GM23338 (cell line): ENCODE measurements around the gene G6PD. TPM values are rescaled to one million over a fixed set of nuclear protein-coding genes. Genes with fewer than 3 reads are reported as not detected.

ENCODE experiments used
- ATAC-seq: fragments of 200-7000 bp; cut with Tn5 transposase; 3 replicates; pipeline ENCODE4 v1.9.1; 2020
- DNase-seq: peaks from one replicate; pipeline ENCODE4 v3.0.0-alpha.2; 2015; ENCODE audit warnings: low spot score
- H2AFZ ChIP-seq: fragments of 200-600 bp; sonication (generic); 2 replicates; pipeline ENCODE4 v1.8.0; 2016; ENCODE audit warnings: antibody characterized with exemption, mild to moderate bottlenecking, moderate library complexity
- H3F3A ChIP-seq: fragments of 200-600 bp; sonication (generic); replicated peaks from 2 replicates; pipeline ENCODE4 v1.8.0; 2017; ENCODE audit warnings: antibody characterized with exemption, mixed run types, low read depth
- H3K27ac ChIP-seq: fragments of 200-600 bp; sonication (generic); 2 replicates; pipeline ENCODE4 v1.6.1; 2016; ENCODE audit warnings: low read depth
- H3K27me3 ChIP-seq: fragments of 200-600 bp; sonication (generic); 2 replicates; pipeline ENCODE4 v1.8.0; 2016; ENCODE audit warnings: mild to moderate bottlenecking, mixed run types, moderate library complexity; ENCODE audit not compliant: insufficient read depth
- H3K36me3 ChIP-seq: fragments of 200-600 bp; sonication (generic); 2 replicates; pipeline ENCODE4 v1.8.0; 2016; ENCODE audit warnings: mild to moderate bottlenecking; ENCODE audit not compliant: insufficient read depth
- H3K4me1 ChIP-seq: fragments of 200-600 bp; sonication (generic); 2 replicates; pipeline ENCODE4 v1.8.0; 2016; ENCODE audit warnings: mild to moderate bottlenecking, moderate library complexity; ENCODE audit not compliant: insufficient read depth
- H3K4me2 ChIP-seq: fragments of 200-600 bp; sonication (generic); 2 replicates; pipeline ENCODE4 v1.7.1; 2017; ENCODE audit warnings: mixed run types
- H3K4me3 ChIP-seq: fragments of 200-600 bp; sonication (generic); 2 replicates; pipeline ENCODE4 v1.6.1; 2016; ENCODE audit warnings: mixed run types
- H3K79me2 ChIP-seq: fragments of 200-600 bp; sonication (generic); replicated peaks from 2 replicates; pipeline ENCODE4 v1.8.0; 2017; ENCODE audit warnings: mild to moderate bottlenecking; ENCODE audit not compliant: insufficient read depth
- H3K9me2 ChIP-seq: fragments of 200-600 bp; sonication (generic); 2 replicates; pipeline ENCODE4 v1.8.0; 2017; ENCODE audit not compliant: insufficient read depth
- H4K20me1 ChIP-seq: fragments of 200-600 bp; sonication (generic); replicated peaks from 2 replicates; pipeline ENCODE4 v1.8.0; 2017; ENCODE audit warnings: mild to moderate bottlenecking; ENCODE audit not compliant: insufficient read depth
- H3K27ac Mint-ChIP-seq: 2 replicates; pipeline ENCODE4 v1.8.0; 2020; ENCODE audit warnings: inconsistent platforms, mild to moderate bottlenecking, moderate library complexity, mixed read lengths
- H3K27me3 Mint-ChIP-seq: 3 replicates; pipeline ENCODE4 v1.8.0; 2022; ENCODE audit warnings: low read depth, mild to moderate bottlenecking, moderate library complexity, mixed read lengths, inconsistent platforms; ENCODE audit not compliant: insufficient read depth, poor library complexity
- H3K36me3 Mint-ChIP-seq: 3 replicates; pipeline ENCODE4 v1.8.0; 2021; ENCODE audit warnings: low read depth, mild to moderate bottlenecking, inconsistent platforms, moderate library complexity, mixed read lengths
- H3K4me1 Mint-ChIP-seq: 3 replicates; pipeline ENCODE4 v1.8.0; 2020; ENCODE audit warnings: mild to moderate bottlenecking, inconsistent platforms, mixed read lengths
- H3K4me3 Mint-ChIP-seq: 3 replicates; pipeline ENCODE4 v1.8.0; 2021; ENCODE audit warnings: moderate library complexity, mild to moderate bottlenecking, inconsistent platforms, mixed read lengths
- H3K9me3 Mint-ChIP-seq: 3 replicates; pipeline ENCODE4 v1.8.0; 2020; ENCODE audit warnings: moderate library complexity, mild to moderate bottlenecking, inconsistent platforms, mixed read lengths
- CREB1 ChIP-seq: fragments of 250-450 bp; sonication (Bioruptor Pico); IDR thresholded peaks from 2 replicates; pipeline ENCODE4 v1.5.0; 2020; ENCODE audit warnings: low read depth, mild to moderate bottlenecking, moderate library complexity
- CTCF ChIP-seq, 2 experiments: fragments of 200-600 bp in 1 of 2; sonication (generic) in 1 of 2; conservative IDR thresholded peaks; 2 replicates each; pipeline versions ENCODE4 v1.5.1 to v1.6.1; 2016 to 2017; ENCODE audit warnings: antibody characterized with exemption in 2 of 2, low read depth in 2 of 2, mild to moderate bottlenecking in 2 of 2, moderate library complexity in 1 of 2
- ETS1 ChIP-seq: IDR thresholded peaks from 2 replicates; pipeline ENCODE4 v1.6.1; 2016; ENCODE audit warnings: antibody characterized with exemption
- EZH2 ChIP-seq: fragments of 200-600 bp; sonication (generic); IDR thresholded peaks from one replicate; pipeline ENCODE4 v1.8.0; 2017; ENCODE audit warnings: antibody characterized with exemption, mild to moderate bottlenecking, low read depth; ENCODE audit not compliant: unreplicated experiment
- EZH2phosphoT487 ChIP-seq: fragments of 200-600 bp; sonication (generic); IDR thresholded peaks from one replicate; pipeline ENCODE4 v1.8.1; 2018; ENCODE audit warnings: antibody characterized with exemption; ENCODE audit not compliant: unreplicated experiment
- JUNB ChIP-seq: IDR thresholded peaks from one replicate; pipeline ENCODE4 v1.6.1; 2016; ENCODE audit warnings: antibody characterized with exemption; ENCODE audit not compliant: unreplicated experiment
- NANOG ChIP-seq: IDR thresholded peaks from 2 replicates; pipeline ENCODE4 v1.6.1; 2016; ENCODE audit warnings: antibody characterized with exemption, borderline replicate concordance
- POLR2AphosphoS5 ChIP-seq: IDR thresholded peaks from 2 replicates; pipeline ENCODE4 v1.6.1; 2016; ENCODE audit warnings: antibody characterized with exemption, low read depth
- REST ChIP-seq: IDR thresholded peaks from one replicate; pipeline ENCODE4 v1.6.1; 2018; ENCODE audit warnings: antibody characterized with exemption; ENCODE audit not compliant: unreplicated experiment
- STAT1 ChIP-seq: IDR thresholded peaks from one replicate; pipeline ENCODE4 v1.6.1; 2016; ENCODE audit warnings: antibody characterized with exemption; ENCODE audit not compliant: unreplicated experiment
- ZNF114 ChIP-seq: fragments of 250-450 bp; sonication (Bioruptor Pico); IDR thresholded peaks from 2 replicates; pipeline ENCODE4 v1.5.0; 2020; ENCODE audit warnings: mild to moderate bottlenecking, moderate library complexity
- ZNF331 ChIP-seq: fragments of 250-450 bp; sonication (Bioruptor Pico); IDR thresholded peaks from 2 replicates; pipeline ENCODE4 v1.5.0; 2020; ENCODE audit warnings: low read depth, mild to moderate bottlenecking, moderate library complexity
- polyA plus RNA-seq: library from polyadenylated mRNA; unstranded; fragments of >200 nt; fragmentation: Nextera tagmentation; extraction: Ambion mirVana; gene quantifications from 2 replicates; pipeline ENCODE4 v1.2.1, GENCODE V29; 2016
- total RNA-seq: library from RNA; depleted of rRNA; stranded (reverse); fragments of >200 nt; shearing (Covaris generic); gene quantifications from 2 replicates; pipeline ENCODE4 v1.2.3, GENCODE V29; 2014
- TF ChIP-seq, protein P1 (sequence below): fragments of 250-450 bp; sonication (Bioruptor Pico); IDR thresholded peaks from 2 replicates; pipeline ENCODE4 v1.5.0; 2020; ENCODE audit warnings: mild to moderate bottlenecking, moderate library complexity

Gene G6PD
- total and polyA plus RNA-seq, 2 experiments from 2014 or later: 14.4 to 66.7 TPM

DNA sequence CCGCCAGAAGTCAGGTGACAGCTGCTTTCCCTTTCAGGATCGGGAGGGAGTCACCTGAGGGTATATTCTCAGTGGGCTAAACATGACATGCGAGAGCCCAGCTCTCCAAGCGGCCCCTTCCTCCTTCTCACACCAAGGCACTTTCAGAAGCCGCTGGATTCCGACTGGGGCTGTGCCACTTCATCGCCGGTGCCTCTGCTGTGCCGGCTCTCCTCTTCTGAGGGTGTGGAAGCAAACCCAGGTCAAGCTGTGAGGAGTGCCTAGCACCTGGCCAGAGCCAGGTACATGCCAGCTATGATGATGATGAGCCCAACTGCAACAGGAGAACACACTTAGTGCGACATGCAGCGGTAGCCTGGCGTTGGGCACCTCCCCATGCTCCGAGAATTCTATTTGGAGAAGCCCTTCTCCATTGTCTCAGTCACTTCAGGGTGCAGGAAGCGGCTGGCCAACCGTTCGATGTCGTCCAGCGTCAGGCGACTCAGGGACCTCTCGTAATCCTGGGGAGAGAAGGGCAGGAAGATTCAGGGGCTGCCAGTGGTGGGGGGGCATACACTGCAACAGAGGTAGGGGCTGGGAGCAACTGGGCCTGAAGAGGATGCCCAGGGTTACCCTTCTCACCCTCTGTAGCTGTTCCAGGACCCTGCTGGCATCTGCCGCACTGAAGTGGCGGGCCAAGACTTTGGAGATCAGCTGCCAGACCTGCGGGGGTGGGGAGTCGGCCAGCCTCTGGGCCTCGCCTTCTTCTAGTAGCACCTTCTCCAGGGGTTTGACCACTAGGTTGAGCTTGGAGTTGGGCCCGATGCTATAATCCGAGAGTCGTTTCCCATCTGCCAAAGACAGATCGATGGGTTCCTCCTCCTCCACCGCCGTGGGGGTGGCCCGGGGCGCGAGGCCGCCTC is 61.2 kb downstream of the G6PD start:
- H4K20me1 ChIP-seq: no peaks in the 10 kb centered on the region; the same call in 1 of the 2 replicates
- Mint-ChIP-seq H3K27ac (no peak overlapping the region), H3K36me3 (peaks cover 5% of the 10 kb centered on the region; the same call in 2 of the 3 replicates), H3K27me3 (peaks cover 14% of the 10 kb centered on the region), H3K4me3 (peak overlapping the region; percentile 65), H3K9me3 (no peaks in the 10 kb centered on the region), H3K4me1 (peaks cover 10% of the 10 kb centered on the region; the same call in 2 of the 3 replicates)
- peak overlapping the region; percentile 56 for H3K4me3 ChIP-seq
- ATAC-seq (no peak; the same call in 2 of the 3 replicates), DNase-seq (peak; percentile 17)
- H2AFZ ChIP-seq: no peak overlapping the region
- no peak for TF ChIP-seq POLR2AphosphoS5
- TF ChIP-seq JUNB: no peak
- TF ChIP-seq ETS1: no peak
- TF ChIP-seq EZH2: no peak
- TF ChIP-seq EZH2phosphoT487: no peak
- TF ChIP-seq, protein P1, sequence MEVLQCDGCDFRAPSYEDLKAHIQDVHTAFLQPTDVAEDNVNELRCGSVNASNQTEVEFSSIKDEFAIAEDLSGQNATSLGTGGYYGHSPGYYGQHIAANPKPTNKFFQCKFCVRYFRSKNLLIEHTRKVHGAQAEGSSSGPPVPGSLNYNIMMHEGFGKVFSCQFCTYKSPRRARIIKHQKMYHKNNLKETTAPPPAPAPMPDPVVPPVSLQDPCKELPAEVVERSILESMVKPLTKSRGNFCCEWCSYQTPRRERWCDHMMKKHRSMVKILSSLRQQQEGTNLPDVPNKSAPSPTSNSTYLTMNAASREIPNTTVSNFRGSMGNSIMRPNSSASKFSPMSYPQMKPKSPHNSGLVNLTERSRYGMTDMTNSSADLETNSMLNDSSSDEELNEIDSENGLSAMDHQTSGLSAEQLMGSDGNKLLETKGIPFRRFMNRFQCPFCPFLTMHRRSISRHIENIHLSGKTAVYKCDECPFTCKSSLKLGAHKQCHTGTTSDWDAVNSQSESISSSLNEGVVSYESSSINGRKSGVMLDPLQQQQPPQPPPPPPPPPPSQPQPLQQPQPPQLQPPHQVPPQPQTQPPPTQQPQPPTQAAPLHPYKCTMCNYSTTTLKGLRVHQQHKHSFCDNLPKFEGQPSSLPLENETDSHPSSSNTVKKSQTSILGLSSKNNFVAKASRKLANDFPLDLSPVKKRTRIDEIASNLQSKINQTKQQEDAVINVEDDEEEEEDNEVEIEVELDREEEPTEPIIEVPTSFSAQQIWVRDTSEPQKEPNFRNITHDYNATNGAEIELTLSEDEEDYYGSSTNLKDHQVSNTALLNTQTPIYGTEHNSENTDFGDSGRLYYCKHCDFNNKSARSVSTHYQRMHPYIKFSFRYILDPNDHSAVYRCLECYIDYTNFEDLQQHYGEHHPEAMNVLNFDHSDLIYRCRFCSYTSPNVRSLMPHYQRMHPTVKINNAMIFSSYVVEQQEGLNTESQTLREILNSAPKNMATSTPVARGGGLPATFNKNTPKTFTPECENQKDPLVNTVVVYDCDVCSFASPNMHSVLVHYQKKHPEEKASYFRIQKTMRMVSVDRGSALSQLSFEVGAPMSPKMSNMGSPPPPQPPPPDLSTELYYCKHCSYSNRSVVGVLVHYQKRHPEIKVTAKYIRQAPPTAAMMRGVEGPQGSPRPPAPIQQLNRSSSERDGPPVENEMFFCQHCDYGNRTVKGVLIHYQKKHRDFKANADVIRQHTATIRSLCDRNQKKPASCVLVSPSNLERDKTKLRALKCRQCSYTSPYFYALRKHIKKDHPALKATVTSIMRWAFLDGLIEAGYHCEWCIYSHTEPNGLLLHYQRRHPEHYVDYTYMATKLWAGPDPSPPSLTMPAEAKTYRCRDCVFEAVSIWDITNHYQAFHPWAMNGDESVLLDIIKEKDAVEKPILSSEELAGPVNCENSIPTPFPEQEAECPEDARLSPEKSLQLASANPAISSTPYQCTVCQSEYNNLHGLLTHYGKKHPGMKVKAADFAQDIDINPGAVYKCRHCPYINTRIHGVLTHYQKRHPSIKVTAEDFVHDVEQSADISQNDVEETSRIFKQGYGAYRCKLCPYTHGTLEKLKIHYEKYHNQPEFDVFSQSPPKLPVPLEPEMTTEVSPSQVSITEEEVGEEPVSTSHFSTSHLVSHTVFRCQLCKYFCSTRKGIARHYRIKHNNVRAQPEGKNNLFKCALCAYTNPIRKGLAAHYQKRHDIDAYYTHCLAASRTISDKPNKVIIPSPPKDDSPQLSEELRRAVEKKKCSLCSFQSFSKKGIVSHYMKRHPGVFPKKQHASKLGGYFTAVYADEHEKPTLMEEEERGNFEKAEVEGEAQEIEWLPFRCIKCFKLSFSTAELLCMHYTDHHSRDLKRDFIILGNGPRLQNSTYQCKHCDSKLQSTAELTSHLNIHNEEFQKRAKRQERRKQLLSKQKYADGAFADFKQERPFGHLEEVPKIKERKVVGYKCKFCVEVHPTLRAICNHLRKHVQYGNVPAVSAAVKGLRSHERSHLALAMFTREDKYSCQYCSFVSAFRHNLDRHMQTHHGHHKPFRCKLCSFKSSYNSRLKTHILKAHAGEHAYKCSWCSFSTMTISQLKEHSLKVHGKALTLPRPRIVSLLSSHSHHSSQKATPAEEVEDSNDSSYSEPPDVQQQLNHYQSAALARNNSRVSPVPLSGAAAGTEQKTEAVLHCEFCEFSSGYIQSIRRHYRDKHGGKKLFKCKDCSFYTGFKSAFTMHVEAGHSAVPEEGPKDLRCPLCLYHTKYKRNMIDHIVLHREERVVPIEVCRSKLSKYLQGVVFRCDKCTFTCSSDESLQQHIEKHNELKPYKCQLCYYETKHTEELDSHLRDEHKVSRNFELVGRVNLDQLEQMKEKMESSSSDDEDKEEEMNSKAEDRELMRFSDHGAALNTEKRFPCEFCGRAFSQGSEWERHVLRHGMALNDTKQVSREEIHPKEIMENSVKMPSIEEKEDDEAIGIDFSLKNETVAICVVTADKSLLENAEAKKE (CRISPR knock-in tag): no peak
- no peak for TF ChIP-seq NANOG
- no peak for TF ChIP-seq ZNF114 (CRISPR knock-in tag)
- TF ChIP-seq STAT1: no peak
- no peak for TF ChIP-seq REST
- TF ChIP-seq ZNF331 (CRISPR knock-in tag): no peak
- TF ChIP-seq CREB1 (CRISPR knock-in tag): no peak
- no peak for TF ChIP-seq CTCF (conservative IDR thresholded peaks at IDR 0.05; ENCODE audit: low read depth in 2 of 2)
- H3K4me1 ChIP-seq: no peaks in the 10 kb centered on the region
- H3K79me2 ChIP-seq: no peaks in the 10 kb centered on the region
- H3K9me2 ChIP-seq: no peaks in the 10 kb centered on the region
- no peaks in the 10 kb centered on the region for H3K27me3 ChIP-seq
- peak overlapping the region; percentile 80 for H3K4me2 ChIP-seq
- H3K36me3 ChIP-seq: no peaks in the 10 kb centered on the region
- no peaks in the 10 kb centered on the region for H3F3A ChIP-seq
- no peak overlapping the region for H3K27ac ChIP-seq
